ENCODE data around the gene WNT5A.

The WNT5A gene

GRCh38 chr3:55482496-55483195, 4.5 kb downstream of the WNT5A start:
- DNase-seq: no peak

- DNase-seq: peak in 1 of 56 donors; percentile 11
Observed at GRCh38 chr3:55481744-55482495, 5.2 kb downstream of the WNT5A start.

GRCh38 chr3:55480911-55481743, 6.0 kb downstream of the WNT5A start:
- peak in 11 of 56 donors; percentile 6 to 58 (median 18) for DNase-seq

GRCh38 chr3:55477306-55478303, 9.5 kb downstream of the WNT5A start:
- DNase-seq: no peak

GRCh38 chr3:55476515-55476914, 10.6 kb downstream of the WNT5A start:
- no peak for DNase-seq

GRCh38 chr3:55474213-55474632, 12.9 kb downstream of the WNT5A start:
- DNase-seq: no peak

- DNase-seq: no peak
Observed at GRCh38 chr3:55473788-55474187, 13.3 kb downstream of the WNT5A start.

- DNase-seq: no peak
Observed at GRCh38 chr3:55471522-55472280, 15.4 kb downstream of the WNT5A start.

- DNase-seq: no peak
Observed at GRCh38 chr3:55471084-55471483, 16.0 kb downstream of the WNT5A start.

- DNase-seq: no peak
Observed at GRCh38 chr3:55469957-55470526, 17.1 kb downstream of the WNT5A start.

GRCh38 chr3:55468251-55468650, 18.9 kb downstream of the WNT5A start:
- DNase-seq: no peak

- DNase-seq: no peak
Observed at GRCh38 chr3:55467099-55467498, 20.0 kb downstream of the WNT5A start.

- no peak for DNase-seq
Observed at GRCh38 chr3:55466526-55466925, 20.6 kb downstream of the WNT5A start.

- DNase-seq: no peak
Observed at GRCh38 chr3:55461896-55462295, 25.2 kb downstream of the WNT5A start.

- no peak for DNase-seq
Observed at GRCh38 chr3:55459838-55460237, 27.3 kb downstream of the WNT5A start.

GRCh38 chr3:55458181-55458790, 28.8 kb downstream of the WNT5A start:
- no peak for DNase-seq

GRCh38 chr3:55455915-55456314, 31.2 kb downstream of the WNT5A start:
- no peak for DNase-seq

- DNase-seq: no peak
Observed at GRCh38 chr3:55454611-55455010, 32.5 kb downstream of the WNT5A start.

- DNase-seq: no peak
Observed at GRCh38 chr3:55453886-55454496, 33.1 kb downstream of the WNT5A start.
